NOMO-1 treated with dmso at 0.1 percent for 144 hours (cell line): Measurements from ENCODE around the gene RYR2.

ENCODE experiments used
- DNase-seq: peaks from one replicate; lab custom pipeline; 2025; ENCODE audit not compliant: unreplicated experiment; lab: John Stamatoyannopoulos, UW

The RYR2 gene

DNA sequence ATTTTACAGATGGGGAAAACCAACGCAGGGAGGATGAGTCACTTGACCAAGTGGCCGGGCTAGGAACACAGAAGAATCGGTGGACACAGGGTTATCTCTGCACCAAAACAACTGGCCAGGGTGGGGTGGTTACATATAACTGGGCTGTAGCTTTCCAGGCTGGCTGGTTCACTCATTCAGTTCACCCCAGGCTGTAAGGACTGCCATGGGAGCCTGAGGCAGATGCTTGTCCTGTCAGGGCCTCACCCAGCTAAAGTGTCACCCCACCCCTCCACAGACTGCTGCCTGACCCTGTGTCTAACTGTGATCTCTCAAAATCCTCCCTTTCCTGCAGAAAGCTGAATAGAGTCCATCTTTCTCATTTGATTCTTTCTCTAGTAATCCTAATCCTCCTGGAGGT is 387.3 kb downstream of the RYR2 start:
- no peak for DNase-seq

DNA sequence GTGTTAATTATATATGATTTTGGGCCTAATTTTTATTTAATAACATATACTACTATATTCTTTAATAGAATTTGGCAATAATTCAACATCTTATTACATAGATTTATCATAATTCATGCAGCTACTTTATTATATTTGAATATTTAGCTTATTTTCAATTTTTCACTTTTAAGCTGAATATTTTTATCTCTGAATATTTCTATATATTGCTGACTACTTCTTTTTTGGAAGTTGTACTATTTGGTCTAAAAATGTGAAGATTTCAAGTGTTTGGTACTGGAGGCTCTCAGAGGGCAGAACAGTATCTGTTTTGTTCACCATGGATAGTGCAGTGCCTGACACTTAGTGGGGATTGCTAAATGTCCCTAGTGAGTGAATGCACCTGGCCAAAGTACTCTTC is 389.5 kb downstream of the RYR2 start:
- no peak for DNase-seq

DNA sequence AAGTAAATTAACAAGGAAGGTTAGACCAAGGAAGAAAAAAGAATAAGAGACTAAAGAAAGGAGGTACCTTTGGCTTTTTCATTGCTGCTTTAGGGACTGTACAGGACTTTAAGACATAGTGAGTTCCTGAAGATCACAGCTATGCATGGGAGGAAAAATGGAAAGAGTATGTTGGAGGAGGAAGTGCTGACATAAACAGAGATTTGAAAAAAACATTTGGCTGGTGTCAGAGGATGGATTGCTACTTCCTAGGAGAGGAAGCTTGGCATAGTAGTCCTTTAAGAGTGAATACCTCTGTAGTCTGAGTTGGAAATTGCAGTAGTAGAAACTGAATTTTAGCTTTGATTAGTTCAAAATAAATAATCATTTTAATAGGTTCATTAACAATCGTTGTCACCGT is 398.4 kb downstream of the RYR2 start:
- no peak for DNase-seq

DNA sequence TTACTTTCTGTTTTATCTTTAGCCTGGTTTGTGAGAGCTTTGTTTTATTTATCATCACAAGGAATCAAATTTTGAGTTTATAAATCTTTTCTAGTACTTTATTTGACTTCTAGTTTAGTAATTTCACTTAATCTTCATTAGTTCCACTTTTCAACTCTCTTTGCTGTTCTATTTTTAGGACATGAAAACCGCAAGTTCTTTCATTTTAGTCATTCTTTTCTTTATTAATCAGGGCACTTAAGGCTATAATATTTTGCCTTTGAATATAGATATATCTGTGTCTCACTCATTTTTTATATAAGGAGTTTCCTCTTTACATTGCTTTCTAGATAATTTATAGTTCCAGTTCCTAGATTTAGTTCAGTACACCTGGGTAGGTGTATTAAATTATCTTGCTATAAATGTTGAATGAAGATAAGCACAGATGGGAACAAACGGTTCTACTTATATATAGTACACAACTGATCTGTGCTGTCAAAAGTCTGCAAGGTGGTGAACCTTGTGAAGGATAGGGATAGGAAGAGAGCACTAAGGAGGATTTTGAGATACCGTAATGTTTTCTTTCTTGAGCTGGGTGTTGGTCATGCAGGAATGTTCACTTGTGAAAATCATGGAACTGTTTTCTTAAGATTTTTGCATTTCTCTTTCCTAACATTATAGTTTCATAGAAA is 402.3 kb downstream of the RYR2 start:
- no peak for DNase-seq

DNA sequence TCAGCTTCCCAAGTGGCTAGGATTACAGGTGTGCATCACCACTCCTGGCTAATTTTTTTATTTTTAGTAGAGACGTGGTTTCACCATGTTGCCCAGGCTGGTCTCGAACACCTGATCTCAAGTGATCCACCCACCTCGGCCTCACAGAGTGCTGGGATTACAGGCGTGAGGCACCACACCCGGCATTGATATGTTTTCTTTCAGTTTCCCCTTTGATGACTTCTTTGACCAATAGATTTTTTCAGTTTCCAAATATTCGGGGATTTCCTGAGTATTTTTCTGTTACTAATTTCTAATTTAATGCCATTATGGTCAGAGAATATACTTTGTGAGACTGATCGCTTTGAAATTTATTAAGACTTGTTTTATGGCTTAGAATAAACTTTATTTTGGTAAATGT is 406.1 kb downstream of the RYR2 start:
- no peak for DNase-seq

- no peak for DNase-seq
These were observed 415.6 kb downstream of the RYR2 start for GRCh38 chr1:237457573-237457972.

DNA sequence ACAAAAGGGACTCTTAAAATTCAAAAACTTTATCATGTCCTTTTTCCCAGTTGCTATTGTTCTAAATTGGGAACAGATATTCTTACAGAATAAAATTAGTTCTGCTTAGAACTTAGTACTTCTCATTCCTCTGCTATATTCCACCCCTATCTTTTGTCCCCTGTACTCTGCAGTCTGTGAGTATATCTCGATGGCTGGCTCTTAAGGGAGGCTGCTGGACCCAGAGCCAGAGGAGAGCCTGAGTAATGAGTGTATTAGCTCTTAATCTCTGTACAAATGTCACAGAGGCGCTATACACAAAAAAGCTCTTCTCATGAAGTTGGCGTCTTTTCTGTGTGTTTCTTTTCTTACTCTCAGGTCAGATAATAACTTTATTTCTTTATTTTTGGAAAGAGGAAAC is 425.3 kb downstream of the RYR2 start:
- no peak for DNase-seq

DNA sequence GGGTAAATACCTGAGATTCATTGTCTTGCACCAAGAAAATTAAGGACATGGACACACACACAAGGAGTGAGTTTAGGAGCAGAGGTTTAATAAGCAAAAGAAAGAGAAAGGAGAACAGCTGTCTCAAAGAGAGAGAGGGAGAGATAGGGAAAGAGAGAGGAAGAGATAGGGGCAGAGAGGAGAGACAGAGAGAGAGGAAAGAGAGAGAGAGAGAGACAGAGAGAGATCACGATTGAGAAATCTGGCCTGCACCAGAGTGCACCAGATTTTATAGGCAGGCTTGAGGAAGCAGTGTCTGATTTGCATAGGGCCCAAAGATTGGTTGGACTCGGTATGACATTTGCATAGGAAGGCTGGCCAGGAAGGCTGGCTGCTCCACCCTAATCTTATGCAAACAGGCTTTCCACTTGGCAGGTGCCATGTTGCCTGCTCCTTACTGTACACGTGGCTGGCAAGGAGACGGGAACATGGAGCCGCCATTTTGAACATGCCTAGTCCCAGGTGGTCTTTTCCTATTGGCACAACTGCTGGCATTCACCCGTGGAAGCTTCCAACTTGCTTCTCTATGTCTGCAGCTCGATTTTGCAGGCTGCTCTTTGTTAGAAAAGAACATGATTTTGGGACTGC is 428.8 kb downstream of the RYR2 start:
- DNase-seq = no peak

GRCh38 chr1:237471377-237471776 is 429.4 kb downstream of the RYR2 start:
- no peak for DNase-seq

DNA sequence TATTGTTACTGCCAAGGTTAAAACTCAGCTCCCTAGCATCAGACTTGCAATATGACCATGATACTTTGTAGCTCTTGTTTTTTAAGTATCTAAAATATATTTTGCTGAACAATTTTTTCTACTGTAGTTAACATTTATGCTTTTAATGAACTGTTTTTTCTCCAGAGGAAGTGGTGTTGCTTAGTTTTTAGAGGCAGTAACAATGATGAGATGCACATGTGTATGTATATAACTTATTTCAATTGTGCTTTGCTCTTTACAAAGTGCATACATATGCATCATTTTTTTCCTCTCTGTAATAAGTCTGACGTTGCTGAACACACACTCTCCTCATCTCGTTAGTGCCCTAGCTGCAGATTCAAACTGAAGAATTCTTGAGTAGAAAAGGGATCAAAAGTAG is 430.0 kb downstream of the RYR2 start:
- no peak for DNase-seq

GRCh38 chr1:237473854-237474253 is 431.9 kb downstream of the RYR2 start:
- DNase-seq = no peak

- no peak for DNase-seq
These were observed 436.1 kb downstream of the RYR2 start for GRCh38 chr1:237478082-237478481.

GRCh38 chr1:237478842-237479241 is 436.9 kb downstream of the RYR2 start:
- no peak for DNase-seq

DNA sequence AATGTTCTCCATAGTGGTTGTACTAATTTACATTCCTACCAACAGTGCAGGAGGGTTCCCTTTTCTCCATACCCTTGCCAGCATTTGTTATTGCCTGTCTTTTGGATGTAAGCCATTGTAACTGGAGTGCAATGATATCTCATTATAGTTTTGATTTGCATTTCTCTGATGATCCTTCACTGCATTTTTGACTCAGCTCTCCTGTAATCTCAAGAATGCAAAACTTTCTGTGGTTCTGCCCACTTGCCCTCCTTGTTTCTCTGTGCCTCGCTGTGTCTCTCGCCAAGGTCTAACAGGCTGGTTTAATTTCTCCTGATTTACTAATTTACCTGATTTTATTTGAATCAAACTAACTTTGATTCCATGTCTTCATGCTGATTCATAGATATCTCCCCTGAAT is 440.8 kb downstream of the RYR2 start:
- DNase-seq = no peak

GRCh38 chr1:237492359-237492758 is 450.4 kb downstream of the RYR2 start:
- DNase-seq = no peak

DNA sequence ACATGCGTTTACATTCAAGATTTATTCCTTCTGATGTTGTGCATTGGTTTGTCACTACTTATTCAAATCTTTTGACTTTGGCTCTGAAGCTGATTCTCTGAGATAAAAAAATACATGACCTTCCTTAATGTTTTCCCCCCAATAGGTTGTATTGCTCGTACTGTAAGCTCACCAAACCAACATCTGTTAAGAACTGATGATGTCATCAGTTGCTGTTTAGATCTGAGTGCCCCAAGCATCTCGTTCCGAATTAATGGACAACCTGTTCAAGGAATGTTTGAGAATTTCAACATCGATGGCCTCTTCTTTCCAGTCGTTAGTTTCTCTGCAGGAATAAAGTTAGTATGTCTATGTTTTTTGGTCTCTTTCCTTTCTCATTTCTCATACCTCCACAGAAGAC is 458.6 kb downstream of the RYR2 start:
- DNase-seq = no peak

GRCh38 chr1:237503292-237503691 is 461.3 kb downstream of the RYR2 start:
- no peak for DNase-seq

DNA sequence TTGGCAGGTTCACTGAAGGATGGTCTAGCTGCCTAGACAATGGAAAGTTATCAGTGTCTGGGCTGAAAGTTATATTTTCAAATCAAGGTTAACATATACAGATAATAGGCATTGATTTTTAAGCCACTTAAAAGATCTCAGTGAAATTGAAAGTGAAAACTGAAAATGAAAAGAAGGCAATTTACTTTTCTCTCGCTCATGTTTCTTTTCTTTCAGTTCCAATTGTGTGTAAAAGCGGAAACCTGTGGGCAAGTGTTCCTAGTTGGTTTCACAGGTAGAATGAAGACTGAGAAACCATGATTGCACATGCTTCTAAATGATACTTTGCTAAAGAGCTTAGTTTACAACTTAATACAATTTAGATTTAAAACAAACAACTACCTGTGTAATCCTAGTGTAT is 465.0 kb downstream of the RYR2 start:
- DNase-seq = no peak

DNA sequence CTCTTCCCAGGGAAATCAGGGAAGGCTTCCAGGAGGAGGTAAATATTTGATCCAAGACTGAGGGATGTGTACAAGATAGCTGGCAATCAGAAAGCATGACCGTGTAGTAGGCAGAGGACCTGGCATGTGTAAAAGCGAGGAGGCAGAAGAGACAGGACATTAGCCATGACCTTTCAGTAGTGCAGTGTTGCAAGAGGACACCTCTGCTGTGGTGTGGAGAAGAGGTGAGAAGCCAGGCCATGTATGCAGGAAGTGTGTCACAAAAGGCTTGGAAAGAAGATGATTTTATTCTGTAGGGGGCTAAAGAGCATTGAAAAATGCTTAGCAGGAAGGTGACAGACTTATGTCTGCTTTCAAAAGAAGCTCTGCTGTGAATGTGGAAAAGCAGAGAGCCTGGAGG is 467.8 kb downstream of the RYR2 start:
- no peak for DNase-seq

GRCh38 chr1:237525102-237525501 is 483.1 kb downstream of the RYR2 start:
- no peak for DNase-seq

- no peak for DNase-seq
These were observed 485.8 kb downstream of the RYR2 start for GRCh38 chr1:237527761-237528160.

DNA sequence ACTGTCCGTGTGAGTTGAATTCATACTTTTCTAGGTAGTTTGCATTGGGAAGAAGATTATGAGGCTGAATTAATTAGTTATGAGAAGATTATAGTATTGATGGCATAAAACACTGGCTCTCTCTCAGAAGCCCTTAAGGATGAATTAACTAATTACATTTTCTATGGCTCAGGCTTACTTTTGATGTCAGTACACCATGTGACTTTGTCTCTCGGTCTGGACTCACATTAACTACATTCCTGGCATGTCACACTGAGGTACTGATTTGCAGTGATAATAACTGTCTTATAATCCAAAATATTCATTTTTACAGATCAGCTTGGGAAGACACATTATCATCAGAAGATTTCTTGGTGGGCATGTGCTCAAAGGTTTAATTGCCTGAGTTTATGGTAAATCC is 486.6 kb downstream of the RYR2 start:
- no peak for DNase-seq

DNA sequence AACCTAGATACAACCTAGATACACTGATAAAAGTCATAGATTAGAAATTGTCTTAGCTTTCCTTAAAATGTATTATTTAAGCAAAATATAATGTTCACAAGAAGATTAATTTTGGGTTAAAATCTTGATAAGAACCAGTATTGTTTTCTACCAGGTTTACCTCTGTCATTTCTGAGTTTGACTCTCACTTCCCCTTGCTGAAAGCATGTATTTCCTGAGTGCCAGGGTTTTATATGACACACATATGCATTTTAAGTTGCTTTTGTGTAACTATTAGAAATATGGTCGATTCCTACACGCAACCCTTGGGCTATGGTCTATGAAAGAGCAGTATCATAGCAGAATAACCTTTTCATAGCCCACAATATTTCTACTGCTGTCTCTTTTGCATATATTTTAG is 497.1 kb downstream of the RYR2 start:
- DNase-seq = no peak
